Activated T-cell treated with anti-CD3 and anti-CD28 coated beads for 4 hours (primary cell): ENCODE results near the gene P2RX4.
A peak's percentile ranks its signal among the peaks of the same experiment; 100 is the strongest.
"Not testable (repeated sequence)": the region's sequence is repeated elsewhere in the genome, so short reads cannot be mapped to it uniquely, and the experiment has no call there.

Experiments used
- DNase-seq: peaks from one replicate; pipeline ENCODE4 v3.0.0-alpha.2; 2020

P2RX4 gene, protein sequence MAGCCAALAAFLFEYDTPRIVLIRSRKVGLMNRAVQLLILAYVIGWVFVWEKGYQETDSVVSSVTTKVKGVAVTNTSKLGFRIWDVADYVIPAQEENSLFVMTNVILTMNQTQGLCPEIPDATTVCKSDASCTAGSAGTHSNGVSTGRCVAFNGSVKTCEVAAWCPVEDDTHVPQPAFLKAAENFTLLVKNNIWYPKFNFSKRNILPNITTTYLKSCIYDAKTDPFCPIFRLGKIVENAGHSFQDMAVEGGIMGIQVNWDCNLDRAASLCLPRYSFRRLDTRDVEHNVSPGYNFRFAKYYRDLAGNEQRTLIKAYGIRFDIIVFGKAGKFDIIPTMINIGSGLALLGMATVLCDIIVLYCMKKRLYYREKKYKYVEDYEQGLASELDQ

DNA sequence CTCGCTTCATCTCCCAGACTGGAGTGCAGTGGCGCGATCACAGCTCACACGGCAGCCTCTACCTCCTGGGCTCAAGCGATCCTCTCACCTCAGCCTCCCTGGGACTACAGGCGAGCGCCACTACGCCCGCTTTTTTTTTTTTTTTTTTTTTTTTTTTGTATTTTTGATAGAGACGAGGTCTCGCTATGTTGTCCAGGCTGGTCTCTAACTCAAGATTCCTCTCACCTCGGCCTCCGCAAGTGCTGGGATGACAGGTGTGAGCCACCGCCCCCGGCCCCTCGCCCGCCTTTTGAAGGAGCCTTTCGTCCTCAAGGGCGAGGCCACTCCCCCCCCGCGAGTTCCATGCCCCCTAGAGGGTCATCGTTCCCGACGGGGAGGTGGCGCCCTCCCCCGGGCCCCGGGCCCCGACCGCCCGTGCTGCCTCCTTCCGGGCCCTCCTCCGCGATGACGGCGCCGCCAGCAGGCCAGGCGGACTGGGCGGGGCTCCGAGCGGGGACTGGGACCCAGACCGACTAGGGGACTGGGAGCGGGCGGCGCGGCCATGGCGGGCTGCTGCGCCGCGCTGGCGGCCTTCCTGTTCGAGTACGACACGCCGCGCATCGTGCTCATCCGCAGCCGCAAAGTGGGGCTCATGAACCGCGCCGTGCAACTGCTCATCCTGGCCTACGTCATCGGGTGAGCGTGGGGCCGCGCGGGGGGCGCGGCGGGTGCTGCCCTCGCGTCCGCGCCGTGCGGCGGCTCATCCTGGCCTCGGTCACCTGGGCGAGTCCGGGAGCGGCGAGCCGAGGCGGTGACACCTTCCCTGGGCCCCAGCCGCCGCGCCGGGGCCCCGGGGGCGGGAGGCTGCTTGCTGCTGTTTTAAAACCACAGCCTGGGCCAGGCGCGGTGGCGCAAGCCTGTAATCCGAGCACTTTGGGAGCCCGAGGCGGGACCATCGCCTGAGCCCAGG is at the start of gene P2RX4:
TSS of gene P2RX4 (plus strand) at position 506 of the 949 bp plus-strand sequence. CDS start at position 542, 36 bp downstream.
- DNase-seq: peak; percentile 73

DNA sequence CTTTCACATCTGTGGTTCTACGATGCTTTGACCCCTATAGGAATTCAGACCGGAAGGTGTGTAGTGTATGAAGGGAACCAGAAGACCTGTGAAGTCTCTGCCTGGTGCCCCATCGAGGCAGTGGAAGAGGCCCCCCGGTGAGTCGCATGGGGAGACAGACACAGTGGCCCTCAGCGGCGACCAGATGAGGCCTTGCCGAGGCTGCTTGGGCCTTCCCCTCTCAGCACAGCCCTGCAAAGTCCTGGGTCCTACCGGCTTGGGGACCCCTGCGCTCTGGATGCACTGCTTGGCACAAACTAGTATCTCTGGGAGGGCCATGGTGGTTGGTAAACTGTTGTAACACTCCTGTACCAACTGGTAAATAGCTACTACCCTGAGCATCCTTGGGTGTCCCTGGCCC is 47.5 kb upstream of the P2RX4 start:
- no peak for DNase-seq

DNA sequence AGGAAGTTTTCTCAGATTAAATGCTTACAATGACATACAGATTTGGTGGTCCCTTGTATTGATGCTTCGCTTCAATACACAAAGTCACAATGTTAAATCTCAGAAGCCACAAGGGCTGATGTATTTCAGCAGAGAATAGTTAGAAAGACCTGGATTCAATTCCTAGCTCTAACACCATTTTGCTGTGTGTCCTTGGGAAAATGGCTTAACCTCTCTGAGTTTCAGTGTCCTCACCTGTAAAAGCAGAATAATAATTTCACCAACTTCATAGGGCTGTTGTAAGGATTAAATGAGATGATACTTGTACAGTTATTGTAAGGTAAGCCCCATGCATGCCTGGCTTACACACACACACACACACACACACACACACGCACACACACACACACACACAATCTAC is 46.9 kb upstream of the P2RX4 start:
- no peak for DNase-seq

DNA sequence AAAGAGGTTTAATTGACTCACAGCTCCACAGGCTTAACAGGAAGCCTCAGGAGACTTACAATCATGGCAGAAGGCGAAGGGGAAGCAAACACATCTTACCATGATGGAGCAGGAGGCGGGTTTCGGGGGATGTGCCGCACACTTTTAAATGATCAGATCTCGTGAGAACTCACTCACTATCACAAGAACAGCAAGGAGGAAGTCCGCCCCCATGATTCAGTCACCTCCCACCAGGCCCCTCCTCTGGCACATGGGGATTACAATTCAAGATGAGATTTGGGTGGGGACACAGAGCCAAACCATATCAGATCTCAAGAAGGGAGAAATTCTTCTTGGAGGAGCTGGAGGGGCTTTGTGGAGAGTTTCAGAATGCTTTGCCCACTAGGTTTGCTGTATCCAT is 45.1 kb upstream of the P2RX4 start:
- DNase-seq: not testable (repeated sequence)

DNA sequence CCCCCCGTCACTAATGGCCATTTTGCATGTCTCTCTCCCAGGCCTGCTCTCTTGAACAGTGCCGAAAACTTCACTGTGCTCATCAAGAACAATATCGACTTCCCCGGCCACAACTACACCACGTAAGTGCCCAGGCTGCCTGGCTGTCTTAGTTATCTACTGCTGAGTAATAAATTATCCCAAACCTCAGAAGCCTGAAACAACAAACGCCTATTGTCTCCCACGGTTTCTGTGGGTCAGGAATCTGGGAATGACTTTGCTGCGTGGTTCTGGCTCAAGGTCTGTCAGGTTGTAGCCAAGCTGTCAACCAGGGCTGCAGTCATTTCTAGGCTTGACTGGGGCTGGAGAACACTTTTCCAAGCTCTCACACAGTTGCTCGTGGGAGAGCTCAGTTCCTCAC is 44.6 kb upstream of the P2RX4 start:
- no peak for DNase-seq

DNA sequence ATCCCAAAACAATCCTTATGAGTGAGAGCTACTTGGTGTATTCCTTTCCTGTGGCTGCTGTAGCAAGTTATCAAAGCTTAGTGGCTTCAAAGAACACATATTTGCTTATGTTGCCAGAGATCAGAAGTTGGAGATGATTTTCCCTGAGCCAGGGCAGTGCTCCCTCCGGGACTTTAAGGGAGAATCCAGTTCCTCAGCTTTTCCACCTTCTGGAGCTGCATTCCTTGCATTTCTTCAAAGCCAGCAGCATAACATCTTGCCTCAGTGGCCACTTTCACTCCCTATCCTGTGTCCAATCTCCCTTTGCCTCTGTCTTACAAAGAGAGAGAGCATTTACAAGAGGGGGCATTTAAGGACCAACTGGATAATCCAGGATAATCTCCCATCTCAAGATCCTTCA is 43.6 kb upstream of the P2RX4 start:
- DNase-seq: no peak

DNA sequence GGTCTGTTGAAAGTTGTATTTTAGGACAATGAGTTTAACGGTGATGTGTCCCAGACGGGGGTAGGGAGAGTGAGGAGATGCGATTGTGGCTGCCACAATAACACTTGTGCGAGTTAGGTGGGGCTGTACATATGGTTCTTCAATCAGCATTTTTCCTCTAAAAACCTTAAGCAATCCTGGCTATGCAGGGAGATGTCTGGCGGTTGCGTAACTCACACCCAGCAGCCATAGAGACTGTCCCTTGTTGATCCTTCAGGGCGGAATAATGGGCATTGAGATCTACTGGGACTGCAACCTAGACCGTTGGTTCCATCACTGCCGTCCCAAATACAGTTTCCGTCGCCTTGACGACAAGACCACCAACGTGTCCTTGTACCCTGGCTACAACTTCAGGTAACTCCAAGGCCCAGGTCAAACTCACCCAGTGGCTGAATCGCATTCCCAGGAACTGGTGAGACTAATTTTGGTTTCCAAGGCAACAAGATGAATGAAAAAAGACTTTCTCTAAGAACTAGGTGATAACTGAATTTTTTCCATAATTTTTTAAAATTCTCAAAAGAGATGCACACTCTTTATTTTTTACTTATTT is 42.6 kb upstream of the P2RX4 start:
- DNase-seq: no peak

DNA sequence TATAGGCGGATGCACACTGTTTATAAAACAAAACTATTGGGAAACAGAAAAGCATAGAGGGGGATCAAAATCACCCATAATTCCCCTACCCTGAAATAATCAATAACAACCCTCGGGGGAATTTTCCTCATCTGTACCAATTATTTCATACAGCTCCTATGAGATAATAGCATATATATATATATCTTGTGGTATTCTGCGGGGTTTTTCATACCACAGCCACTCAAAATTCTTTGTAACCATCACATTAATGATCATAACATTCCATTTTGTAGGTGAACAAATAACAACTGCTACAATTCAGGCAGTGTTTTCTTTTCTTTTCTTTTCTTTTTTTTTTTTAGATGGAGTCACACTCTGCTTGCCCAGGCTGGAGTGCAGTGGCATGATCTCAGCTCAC is 42.0 kb upstream of the P2RX4 start:
- no peak for DNase-seq

DNA sequence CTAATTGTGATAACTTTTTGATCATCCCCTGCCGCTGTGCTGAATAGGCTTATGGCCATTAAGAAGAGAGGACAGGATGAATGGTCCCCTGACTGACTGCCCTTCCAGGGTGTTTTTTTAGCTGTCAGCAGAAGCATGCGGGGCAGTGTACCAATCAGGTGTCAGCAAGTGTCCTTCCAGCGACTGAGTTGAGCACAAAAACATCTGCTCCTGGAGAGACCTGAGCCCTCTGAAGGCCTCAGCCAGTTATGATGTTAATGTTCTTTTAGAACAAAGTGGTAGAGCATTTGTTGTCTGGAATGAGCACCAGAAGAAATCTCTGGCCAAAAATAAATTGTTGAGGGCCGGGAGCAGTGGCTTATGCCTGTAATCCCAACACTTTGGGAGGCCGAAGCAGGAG is 39.8 kb upstream of the P2RX4 start:
- no peak for DNase-seq

DNA sequence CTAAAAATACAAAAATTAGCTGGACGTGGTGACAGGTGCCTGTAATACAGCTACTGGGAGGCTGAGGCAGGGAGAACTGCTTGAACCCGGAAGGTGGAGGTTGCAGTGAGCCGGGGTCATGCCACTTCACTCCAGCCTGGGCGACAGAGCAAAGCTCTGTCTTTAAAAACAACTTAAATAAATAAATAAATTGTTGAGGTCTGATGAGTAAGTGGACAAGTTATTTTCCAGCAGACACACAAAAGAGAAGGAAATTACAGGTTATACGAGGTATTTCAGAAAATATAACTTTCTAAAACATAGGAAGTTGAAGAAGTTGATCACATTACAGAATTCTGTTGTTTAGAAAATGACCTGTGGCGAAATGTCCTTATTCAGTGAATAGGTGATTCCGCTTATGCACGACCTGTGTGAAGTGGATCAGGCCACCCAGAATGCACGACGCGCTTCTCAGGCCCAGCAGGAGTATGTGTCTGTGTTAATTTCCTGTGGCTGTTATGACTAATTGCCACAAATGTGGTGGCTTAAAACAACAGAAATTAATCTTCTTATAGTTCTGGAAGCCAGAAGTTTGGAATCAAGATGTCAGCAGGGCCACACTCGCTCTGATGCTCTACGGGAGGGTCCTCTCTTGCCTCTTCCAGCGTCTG is 39.2 kb upstream of the P2RX4 start:
- DNase-seq: no peak

DNA sequence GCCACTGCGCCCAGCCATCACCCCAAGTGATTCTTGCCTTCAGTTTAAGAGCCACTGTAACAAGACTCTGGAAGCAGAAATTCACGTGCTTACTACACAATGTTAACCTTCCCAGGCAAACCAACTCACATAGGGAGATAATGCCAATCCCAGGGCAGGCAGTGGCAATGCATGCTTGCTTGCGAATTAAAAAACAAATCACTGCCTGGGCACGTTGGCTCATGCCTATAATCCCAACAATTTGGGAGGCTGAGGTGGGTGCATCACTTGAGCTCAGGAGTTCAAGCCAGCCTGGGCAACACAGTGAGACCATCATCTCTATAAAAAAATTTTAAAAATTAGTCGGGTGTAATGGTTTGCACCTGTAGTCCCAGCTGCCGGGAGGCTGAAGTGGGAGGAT is 37.8 kb upstream of the P2RX4 start:
- DNase-seq: no peak

DNA sequence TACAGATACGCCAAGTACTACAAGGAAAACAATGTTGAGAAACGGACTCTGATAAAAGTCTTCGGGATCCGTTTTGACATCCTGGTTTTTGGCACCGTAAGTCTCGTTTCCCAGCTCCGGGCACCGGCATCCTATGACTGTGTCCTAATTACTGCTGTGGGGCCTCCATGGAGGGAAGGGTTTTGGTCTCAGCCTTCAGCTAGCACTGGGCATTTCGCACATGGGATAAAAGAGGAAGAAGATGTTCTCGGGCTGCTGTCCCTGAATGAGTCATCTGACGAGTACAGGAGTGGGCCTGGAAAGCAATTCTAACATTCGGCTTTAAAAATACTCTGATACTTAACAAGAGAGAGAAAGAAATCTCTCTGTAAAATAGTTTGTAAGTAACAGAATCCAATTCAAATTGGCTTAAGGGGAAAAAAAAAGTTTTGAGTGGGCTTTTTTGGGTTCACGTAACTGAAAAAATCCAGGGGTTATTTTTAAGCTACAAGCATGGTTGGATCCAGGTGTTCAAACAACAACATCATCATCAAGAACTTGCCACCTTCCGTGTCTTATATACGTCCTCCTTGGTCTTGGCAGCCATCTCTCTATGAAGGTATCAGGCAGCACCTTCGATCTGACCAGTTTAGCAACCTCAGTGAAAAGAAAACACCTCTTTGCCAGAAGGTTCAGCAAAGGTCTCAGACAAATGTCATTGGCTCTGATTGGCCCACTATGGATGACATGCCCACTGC is 34.4 kb upstream of the P2RX4 start:
- DNase-seq: no peak

DNA sequence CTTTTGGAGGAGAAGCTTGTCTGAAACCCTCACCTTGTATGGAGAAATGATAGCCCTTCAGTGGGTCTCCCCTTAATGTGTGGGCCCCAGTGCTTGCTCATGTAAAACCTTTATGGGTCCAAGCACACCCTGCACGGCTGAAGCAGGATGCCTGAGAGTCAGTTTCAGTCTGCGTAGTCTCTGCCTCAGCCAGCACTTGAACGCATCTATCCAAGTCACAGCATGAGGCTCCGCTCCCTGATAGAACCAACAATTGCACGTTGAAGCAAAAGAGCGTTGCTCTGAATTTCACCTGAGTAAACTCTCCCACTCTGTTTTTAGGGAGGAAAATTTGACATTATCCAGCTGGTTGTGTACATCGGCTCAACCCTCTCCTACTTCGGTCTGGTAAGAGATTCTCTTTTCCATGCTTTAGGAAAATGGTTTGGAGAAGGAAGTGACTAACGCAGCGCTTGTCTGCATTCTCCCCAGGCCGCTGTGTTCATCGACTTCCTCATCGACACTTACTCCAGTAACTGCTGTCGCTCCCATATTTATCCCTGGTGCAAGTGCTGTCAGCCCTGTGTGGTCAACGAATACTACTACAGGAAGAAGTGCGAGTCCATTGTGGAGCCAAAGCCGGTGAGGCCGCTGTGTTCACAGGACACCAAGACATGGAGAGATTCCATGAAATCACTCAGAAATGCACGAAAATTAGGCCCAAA is 33.0 kb upstream of the P2RX4 start:
- no peak for DNase-seq

DNA sequence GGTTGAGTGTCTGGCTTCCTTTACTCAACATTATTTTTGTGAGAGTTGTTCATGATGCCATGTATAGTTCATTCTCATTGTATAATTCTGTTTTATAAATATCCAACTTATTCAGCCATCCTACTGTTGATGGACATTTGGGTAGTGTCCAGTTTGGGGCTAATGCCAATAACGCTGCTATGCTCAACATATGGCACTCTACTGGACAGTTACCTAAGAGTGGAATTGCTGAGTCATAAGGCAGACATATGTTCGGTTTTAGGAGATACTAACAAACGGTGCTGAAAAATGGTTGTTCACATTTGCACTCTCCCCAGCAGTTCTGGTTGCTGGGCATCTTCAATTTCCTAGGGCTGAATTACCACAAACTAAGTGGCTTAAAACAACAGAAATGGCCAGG is 28.7 kb upstream of the P2RX4 start:
- no peak for DNase-seq

DNA sequence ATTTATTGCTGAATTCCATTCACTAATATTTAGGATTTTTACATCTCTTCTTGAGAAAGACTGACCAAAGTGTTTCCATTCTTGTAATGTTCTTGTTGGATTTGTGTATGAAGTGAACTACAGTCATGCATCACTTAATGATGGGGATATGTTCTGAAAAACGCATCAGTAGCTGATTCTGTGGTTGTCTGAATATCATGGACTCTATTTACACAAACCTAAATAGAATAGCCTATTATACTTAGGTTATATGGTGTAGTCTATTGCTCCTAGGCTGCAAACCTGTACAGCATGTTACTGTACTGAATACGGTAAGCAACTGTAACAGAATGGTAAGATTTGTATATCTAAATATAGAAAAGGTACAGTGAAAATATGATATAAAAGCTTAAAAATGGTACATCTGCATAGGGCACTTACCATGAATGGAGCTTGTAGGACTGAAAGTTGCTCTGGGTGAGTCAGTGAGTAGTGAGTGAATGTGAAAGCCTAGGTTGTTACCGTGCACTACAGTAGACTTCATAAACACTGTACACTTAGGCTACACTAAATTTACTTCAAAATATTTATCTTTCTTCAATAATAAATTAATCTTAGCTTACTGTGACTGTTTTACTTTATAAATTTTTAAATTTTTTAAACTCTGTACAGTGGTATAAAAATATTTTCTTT is 27.6 kb upstream of the P2RX4 start:
- no peak for DNase-seq

DNA sequence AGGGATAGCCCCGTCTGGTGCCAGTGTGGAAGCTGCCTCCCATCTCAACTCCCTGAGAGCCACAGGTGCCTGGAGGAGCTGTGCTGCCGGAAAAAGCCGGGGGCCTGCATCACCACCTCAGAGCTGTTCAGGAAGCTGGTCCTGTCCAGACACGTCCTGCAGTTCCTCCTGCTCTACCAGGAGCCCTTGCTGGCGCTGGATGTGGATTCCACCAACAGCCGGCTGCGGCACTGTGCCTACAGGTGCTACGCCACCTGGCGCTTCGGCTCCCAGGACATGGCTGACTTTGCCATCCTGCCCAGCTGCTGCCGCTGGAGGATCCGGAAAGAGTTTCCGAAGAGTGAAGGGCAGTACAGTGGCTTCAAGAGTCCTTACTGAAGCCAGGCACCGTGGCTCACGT is 25.5 kb upstream of the P2RX4 start:
- no peak for DNase-seq

DNA sequence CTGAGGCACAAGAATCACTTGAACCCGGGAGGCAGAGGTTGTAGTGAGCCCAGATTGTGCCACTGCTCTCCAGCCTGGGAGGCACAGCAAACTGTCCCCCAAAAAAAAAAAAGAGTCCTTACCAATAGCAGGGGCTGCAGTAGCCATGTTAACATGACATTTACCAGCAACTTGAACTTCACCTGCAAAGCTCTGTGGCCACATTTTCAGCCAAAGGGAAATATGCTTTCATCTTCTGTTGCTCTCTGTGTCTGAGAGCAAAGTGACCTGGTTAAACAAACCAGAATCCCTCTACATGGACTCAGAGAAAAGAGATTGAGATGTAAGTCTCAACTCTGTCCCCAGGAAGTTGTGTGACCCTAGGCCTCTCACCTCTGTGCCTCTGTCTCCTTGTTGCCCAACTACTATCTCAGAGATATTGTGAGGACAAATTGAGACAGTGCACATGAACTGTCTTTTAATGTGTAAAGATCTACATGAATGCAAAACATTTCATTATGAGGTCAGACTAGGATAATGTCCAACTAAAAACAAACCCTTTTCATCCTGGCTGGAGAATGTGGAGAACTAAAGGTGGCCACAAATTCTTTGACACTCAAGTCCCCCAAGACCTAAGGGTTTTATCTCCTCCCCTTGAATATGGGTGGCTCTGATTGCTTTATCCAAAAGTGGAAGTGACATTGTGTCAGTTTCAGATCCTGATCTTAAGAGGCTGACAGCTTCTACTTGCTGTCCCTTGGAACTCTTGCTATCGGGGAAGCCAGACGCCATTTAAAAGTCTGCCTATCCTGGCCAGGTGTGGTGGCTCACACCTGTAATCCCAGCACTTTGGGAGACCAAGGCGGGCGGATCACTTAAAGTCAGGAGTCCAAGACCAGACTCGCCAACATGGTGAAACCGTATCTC is 24.7 kb upstream of the P2RX4 start:
- no peak for DNase-seq

DNA sequence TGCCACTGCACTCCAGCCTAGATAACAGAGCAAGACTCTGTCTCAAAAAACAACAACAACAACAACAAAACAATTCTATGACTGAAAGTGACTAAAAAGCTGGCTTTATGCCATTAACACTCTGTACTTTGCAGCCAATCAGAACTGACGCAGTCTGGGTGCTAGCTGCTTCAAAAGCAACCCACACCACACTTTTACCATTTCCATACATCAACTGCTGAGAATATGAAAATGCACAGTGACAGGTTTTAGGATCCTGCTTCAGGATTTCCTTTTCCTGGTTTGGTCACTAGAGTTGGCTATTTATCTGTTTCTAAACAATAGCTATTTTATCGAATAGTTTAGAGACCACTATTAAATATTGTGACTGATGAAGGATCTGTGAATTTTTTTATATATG is 23.1 kb upstream of the P2RX4 start:
- DNase-seq: no peak

DNA sequence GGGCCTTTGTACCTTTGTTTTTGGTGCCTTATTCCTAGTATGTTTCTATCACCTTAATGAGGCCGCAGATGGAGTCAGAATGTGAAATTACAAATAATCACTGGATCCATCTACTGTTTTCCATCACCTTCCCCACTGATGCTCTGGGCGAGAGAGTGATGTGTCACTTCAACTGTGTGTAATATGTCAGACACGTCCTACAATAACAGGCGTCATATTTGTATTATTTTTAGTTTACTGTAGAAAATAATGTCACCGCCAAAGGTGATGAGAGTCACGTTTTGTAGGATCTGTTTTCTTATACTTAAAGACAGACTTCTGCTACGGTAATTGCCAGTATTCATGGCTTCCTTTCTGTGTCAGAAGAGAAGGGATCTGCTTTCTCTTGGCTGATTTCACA is 22.4 kb upstream of the P2RX4 start:
- DNase-seq: no peak

DNA sequence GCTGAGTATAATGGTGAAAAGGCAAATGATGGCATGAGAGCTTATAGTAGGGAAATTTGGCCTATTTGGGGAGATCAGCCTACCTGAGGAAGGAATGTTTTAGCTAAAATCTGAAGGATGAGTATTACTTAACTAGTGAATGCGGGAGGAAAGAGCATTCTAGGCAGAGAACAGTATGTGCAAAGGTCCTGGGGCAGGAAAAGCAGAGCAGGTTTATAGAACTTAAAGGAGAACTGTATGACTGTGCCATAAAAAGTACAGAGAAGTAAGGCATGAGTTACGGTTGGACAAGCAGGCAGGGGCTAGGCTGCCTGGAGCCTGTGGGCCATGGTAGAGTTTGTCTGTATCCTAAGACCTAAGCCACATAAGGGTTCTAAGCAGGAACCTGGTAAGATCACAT is 21.7 kb upstream of the P2RX4 start:
- DNase-seq: no peak
